Measurements from ENCODE around the gene SUPT3H.
"Not testable (repeated sequence)": the region's sequence is repeated elsewhere in the genome, so short reads cannot be mapped to it uniquely, and the experiment has no call there.

Gene SUPT3H

GRCh38 chr6:45255434-45255833 lies 122.3 kb downstream of the SUPT3H start:
- no peak for DNase-seq (ENCODE audit: low read depth)

DNA sequence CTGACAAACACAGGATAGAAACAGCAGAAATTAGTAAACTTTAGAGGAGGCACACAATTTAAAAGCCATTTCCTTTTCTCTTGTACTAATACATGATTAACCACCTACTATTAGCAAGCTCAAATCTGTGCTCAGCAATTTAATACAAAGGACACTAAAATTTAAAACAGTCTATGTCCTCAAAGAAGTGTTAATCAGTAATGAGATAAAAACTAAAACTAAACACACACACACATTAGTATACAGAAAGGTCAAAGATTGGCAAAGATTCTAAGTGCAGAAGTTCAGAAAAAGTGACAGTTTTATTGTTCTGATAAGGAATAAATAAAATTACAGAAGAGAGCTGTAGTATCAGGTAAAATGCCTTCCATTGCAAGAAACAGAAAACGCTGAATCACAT lies 123.5 kb downstream of the SUPT3H start:
- DNase-seq (ENCODE audit: low read depth), result no peak

DNA sequence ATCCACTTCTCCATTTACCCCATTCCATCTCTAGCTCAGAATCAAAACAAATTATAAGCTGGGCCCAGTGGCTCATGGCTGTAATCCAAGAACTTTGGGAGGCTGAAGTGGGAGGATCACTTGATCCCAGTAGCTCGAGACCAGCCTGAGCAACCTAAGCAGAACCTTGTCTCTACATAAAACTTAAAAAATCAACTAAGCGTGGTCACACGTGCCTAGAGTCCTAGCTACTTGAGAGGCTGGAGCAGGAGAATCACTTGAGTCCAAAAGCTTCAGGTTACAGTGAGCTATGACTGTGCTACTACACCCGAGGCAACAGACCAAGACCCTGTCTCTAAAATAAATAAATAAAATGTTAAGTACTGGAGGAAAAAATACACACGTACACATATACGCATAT lies 124.3 kb downstream of the SUPT3H start:
- DNase-seq (ENCODE audit: low read depth), result no peak

DNA sequence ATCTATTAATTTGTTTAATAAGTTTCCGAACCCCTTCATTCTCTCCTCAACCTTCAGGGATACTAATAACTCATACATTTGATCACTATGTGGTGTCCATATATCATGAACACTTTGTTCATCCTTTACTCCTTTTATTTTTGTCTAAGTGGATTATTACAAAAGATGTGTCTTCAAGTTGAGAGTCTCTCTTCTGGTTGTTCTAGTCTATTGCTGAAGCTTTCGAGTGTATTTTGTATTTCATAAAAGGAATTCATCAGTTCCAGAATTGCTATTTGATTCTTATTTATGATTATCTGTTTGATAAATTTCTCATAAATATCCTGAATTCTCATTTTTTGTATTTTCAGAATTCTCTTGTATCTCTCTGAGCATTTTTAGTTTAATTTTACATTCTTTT lies 146.1 kb downstream of the SUPT3H start:
- DNase-seq (ENCODE audit: low read depth), result no peak

- no peak for DNase-seq (ENCODE audit: low read depth)
Observed at GRCh38 chr6:45229416-45229815, 148.3 kb downstream of the SUPT3H start.

DNA sequence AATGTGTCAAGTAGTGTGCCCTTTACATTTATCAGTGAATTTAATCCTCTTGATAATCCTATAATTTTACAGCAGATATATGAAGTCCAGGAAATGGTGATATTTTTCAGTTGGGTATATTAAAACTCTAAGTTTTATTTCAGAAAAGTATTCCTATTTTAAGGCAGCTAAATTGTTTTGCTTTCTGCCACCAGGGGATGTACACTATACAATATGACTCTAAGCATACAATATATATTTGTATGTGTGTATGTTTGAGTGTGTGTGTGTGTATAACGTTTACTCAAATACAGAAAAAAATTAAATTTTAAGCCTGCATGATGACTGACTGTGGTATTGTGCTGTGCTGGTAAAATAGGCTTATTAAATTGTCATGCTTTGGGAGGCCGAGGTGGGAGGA lies 151.7 kb downstream of the SUPT3H start:
- no peak for DNase-seq (ENCODE audit: low read depth)

DNA sequence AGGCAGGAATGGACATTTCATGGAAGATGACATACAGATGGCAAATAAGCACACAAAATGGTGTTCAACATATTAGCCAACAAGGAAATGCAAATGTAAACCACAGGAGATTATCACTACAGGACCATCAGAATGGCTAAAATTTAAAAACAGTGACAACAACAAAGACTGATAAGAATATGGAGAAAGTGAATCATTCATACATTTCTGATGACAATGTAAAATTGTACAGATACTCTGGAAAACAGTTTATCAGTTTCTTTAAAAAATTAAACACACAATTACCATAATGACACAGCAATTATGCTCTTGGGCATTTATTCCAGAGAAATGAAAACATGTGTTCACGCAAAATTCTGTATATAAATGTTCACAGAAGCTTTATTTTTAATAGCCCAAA lies 155.4 kb downstream of the SUPT3H start:
- DNase-seq (ENCODE audit: low read depth), result no peak

- no peak for DNase-seq (ENCODE audit: low read depth)
Observed at GRCh38 chr6:45215759-45216158, 162.0 kb downstream of the SUPT3H start.

DNA sequence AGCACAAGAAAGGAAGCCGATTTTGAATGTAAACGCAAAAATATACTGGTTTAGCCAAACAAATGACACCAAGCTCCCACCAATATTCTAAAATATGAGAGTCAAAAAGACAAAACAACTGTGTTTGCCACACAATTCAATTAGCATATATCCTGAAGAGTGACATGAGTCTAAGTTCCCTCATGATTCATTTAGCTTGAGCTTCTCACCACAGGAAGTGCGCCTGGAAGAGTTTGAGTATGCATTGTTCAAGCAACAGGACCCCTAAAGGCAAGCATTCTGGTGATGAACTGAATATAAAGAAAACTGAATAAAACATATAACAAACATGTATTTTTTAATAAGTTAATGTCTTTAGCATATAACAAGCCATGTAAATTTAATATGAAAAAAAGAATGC lies 164.8 kb downstream of the SUPT3H start:
- no peak for DNase-seq (ENCODE audit: low read depth)

- no peak for DNase-seq (ENCODE audit: low read depth)
Observed at GRCh38 chr6:45209762-45210161, 168.0 kb downstream of the SUPT3H start.

DNA sequence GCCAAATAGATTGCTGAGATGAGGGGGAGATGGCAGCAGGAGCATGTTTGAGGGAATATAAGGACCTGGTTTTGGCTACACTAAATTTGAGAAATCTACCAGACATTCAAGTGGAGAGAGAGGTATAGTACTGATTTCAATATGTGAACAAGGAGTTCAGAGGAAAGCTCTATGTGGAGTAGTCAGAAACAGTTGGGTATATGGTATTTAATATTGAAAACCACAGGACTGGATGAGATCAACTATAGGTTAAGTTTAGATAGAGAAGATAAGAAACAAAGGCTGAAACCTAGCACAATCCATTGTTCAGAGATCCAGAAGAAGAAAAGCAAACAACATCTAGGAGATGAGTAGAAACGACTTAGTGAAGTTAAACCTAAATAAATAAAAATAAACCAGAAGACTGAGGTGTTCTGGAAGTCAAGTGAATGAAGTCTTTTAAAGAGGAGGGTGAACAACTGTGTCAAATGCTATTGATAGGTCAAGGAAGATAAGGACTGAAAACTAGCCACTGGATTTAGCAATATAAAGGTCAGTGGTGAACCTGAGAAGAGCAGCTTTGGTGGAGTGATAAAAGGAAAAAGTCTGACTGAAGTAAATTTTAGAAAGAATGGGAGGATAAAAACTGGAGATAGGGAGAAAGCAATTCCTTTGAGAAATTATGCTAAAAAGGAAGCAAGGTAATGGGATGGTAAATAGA lies 170.8 kb downstream of the SUPT3H start:
- DNase-seq (ENCODE audit: low read depth), result no peak

DNA sequence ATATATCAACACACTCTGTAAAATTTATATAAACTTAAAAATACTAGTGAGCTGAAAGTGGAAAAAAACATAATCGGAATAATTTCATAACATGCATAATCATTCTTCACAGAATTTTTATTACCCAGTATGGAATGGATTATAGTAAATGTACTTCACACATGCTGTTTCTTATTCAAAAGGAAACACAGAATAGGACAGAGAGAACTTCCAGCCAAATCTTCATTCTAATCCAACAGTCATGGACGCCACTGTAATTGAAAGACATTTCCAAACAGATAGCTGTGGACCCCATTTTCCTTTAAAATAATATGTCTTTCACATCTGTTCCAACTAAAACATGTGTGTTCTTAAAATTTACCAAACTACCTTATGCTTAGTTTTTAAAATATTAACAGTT lies 176.2 kb downstream of the SUPT3H start:
- no peak for DNase-seq (ENCODE audit: low read depth)

DNA sequence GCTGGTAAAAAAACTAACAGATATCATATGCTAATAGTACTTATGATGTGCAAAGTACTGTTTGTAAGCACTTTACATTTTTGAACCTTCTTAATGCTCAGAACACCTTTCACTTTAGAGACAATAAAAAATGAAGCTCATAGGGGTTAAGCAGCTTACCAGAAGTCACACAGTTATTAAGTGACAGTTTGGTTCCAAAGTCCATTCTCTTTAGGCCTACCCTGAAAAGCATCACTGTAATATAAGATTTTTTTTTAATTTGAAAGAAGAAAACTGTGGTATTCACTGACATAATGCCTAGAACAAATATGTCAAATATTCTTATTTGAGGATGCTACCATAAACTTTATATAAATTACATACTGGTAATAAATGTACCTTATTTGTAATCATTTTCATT lies 177.2 kb downstream of the SUPT3H start:
- DNase-seq (ENCODE audit: low read depth), result no peak

DNA sequence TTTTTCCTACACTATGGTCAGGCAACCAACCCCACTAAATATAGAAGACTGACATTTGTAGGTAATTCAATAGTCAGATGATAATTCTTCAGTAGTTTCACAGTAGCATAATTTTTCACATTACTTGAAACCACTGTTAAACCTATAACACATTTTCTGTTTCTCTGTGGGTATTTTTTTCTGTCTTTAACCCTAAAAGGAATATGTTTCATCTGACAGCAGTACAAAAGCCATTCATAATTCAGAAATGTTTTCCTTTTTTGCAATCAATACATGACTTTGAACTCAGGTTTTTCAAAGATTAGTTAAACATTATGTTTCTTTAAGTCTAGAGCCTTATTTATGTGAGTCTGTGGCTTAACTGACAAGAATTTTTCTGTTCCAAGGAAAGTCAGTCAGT lies 178.2 kb downstream of the SUPT3H start:
- no peak for DNase-seq (ENCODE audit: low read depth)

- DNase-seq (ENCODE audit: low read depth), result no peak
Observed at GRCh38 chr6:45196121-45196520, 181.6 kb downstream of the SUPT3H start.

GRCh38 chr6:45195137-45195536 lies 182.6 kb downstream of the SUPT3H start:
- DNase-seq (ENCODE audit: low read depth), result no peak

- DNase-seq (ENCODE audit: low read depth), result no peak
Observed at GRCh38 chr6:45192556-45192955, 185.2 kb downstream of the SUPT3H start.

GRCh38 chr6:45191414-45191813 lies 186.3 kb downstream of the SUPT3H start:
- no peak for DNase-seq (ENCODE audit: low read depth)

- no peak for DNase-seq (ENCODE audit: low read depth)
Observed at GRCh38 chr6:45187836-45188235, 189.9 kb downstream of the SUPT3H start.

- DNase-seq (ENCODE audit: low read depth), result no peak
Observed at GRCh38 chr6:45185403-45186251, 192.1 kb downstream of the SUPT3H start.

- no peak for DNase-seq (ENCODE audit: low read depth)
Observed at GRCh38 chr6:45184937-45185336, 192.8 kb downstream of the SUPT3H start.

DNA sequence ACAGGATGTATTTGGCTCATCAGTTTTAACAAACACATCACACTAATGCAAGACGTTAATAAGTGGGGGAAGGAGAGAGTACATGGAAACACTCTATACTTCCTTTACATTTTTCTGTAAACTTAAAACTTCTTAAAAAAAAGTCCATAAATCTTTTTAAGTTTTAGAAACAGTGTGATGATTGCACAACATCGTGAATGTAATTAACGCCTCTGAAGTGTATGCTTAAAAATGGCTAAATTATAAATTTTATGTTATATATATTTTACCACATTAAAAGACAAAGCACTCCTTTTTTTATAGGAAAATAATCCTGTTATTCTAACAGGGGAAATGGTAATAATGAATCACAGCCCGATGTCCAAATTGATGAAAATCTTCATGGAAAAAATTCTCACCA lies 193.7 kb downstream of the SUPT3H start:
- no peak for DNase-seq (ENCODE audit: low read depth)

DNA sequence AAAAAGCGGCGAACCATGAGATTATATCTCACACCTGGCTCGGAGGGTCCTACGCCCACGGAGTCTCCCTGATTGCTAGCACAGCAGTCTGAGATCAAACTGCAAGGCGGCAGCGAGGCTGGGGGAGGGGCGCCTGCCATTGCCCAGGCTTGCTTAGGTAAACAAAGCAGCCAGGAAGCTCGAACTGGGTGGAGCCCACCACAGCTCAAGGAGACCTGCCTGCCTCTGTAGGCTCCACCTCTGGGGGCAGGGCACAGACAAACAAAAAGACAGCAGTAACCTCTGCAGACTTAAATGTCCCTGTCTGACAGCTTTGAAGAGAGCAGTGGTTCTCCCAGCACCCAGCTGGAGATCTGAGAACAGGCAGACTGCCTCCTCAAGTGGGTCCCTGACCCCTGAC lies 201.4 kb downstream of the SUPT3H start:
- DNase-seq (ENCODE audit: low read depth), result not testable (repeated sequence)

DNA sequence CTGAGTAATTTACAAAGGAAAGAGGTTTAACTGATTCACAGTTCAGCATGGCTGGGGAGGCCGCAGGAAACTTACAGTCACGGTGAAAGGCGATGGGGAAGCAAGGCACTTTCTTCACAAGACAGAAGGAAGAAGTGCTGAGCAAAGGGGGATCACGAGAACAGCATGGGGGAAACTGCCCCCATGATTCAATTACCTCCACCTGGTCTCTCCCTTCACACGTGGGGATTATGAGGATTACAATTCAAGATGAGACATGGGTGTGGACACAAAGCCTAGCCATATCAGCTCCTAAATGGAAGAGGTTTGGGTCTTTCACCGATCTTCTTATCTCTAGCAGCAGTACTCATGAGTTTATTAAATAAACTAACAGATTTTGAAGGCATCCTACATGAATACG lies 202.5 kb downstream of the SUPT3H start:
- DNase-seq (ENCODE audit: low read depth), result no peak
